Calu3 (cell line): ENCODE measurements around the gene GNPTG. TPM values are rescaled to one million over a fixed set of nuclear protein-coding genes. Genes with fewer than 3 reads are reported as not detected.

Source experiments
- BruUV-seq: library from RNA; stranded (reverse); fragments of 400-500 nt; replicated peaks from 2 replicates; lab custom pipeline; 2021; lab: Mats Ljungman, UMichigan
- CTCF ChIA-PET: fragments of 300-600 bp; sonication (Branson Sonifier 250); formaldehyde crosslinking; loops from one replicate; lab custom pipeline; 2022; ENCODE audit warnings: antibody characterized with exemption; lab: Charles Lee
- DNase-seq: peaks from one replicate; pipeline ENCODE4 v3.0.0; 2022
- H3K27ac Mint-ChIP-seq: one replicate; pipeline ENCODE4 v1.8.0; 2022; ENCODE audit warnings: mixed read lengths; ENCODE audit not compliant: unreplicated experiment
- H3K27me3 Mint-ChIP-seq: one replicate; pipeline ENCODE4 v1.8.0; 2022; ENCODE audit warnings: mixed read lengths; ENCODE audit not compliant: unreplicated experiment
- H3K36me3 Mint-ChIP-seq: one replicate; pipeline ENCODE4 v1.8.0; 2022; ENCODE audit warnings: mild to moderate bottlenecking, moderate library complexity, mixed read lengths; ENCODE audit not compliant: insufficient read depth, unreplicated experiment
- H3K4me1 Mint-ChIP-seq: one replicate; pipeline ENCODE4 v1.8.0; 2022; ENCODE audit warnings: mild to moderate bottlenecking, low read depth, mixed read lengths; ENCODE audit not compliant: unreplicated experiment
- H3K4me3 Mint-ChIP-seq: one replicate; pipeline ENCODE4 v1.8.0; 2022; ENCODE audit warnings: mild to moderate bottlenecking, low read depth, moderate library complexity, mixed read lengths; ENCODE audit not compliant: unreplicated experiment
- H3K9me3 Mint-ChIP-seq: one replicate; pipeline ENCODE4 v1.8.0; 2022; ENCODE audit warnings: low read depth, mixed read lengths; ENCODE audit not compliant: unreplicated experiment
- CTCF ChIP-seq: fragments of 200-600 bp; IDR thresholded peaks from one replicate; pipeline ENCODE4 v1.8.0; 2022; ENCODE audit warnings: antibody characterized with exemption; ENCODE audit not compliant: unreplicated experiment
- intact Hi-C: fragments of 100-400 bp; cut with micrococcal nuclease; formaldehyde crosslinking; loops from one replicate; pipeline ENCODE4 v1.10.0; 2022; ENCODE audit not compliant: unreplicated experiment
- total RNA-seq: library from RNA; stranded (reverse); gene quantifications from 2 replicates; pipeline ENCODE4 v1.2.3, GENCODE V29; 2022

GNPTG gene
- total RNA-seq, 1 experiment from 2014 or later = 63.9 TPM

GRCh38 chr16:1340730-1341494 is 10.8 kb upstream of the GNPTG start:
- Mint-ChIP-seq H3K9me3 (no peaks in the 10 kb centered on the region), H3K27ac (no peak overlapping the region), H3K27me3 (peaks cover 29% of the 10 kb centered on the region), H3K4me3 (no peak overlapping the region), H3K4me1 (peaks cover 13% of the 10 kb centered on the region), H3K36me3 (peaks cover 23% of the 10 kb centered on the region)
- CTCF ChIA-PET = no interaction called here
- TF ChIP-seq CTCF = no peak
- intact Hi-C loops = no loop called here
- BruUV-seq = no TSS peak
- no peak for DNase-seq

- CTCF ChIA-PET = interaction anchor here (1.0 to 1.2 kb wide), 2 partner anchors 9 to 22 kb away, joined by 4 to 14 read pairs; partner anchors contain the start of gene BAIAP3
- BruUV-seq = no TSS peak
- intact Hi-C loops = no loop called here
- Mint-ChIP-seq H3K4me1 (peaks cover 13% of the 10 kb centered on the region), H3K36me3 (peaks cover 27% of the 10 kb centered on the region), H3K27me3 (peaks cover 20% of the 10 kb centered on the region), H3K9me3 (no peaks in the 10 kb centered on the region), H3K27ac (no peak overlapping the region), H3K4me3 (peak overlapping the region; percentile 95)
- no peak for DNase-seq
- no peak for TF ChIP-seq CTCF
Measured at GRCh38 chr16:1341495-1342420, 10.0 kb upstream of the GNPTG start.

- Mint-ChIP-seq H3K27ac (peak overlapping the region; percentile 89), H3K9me3 (no peaks in the 10 kb centered on the region), H3K36me3 (peaks cover 38% of the 10 kb centered on the region), H3K27me3 (peaks cover 16% of the 10 kb centered on the region), H3K4me3 (peak overlapping the region; percentile 95), H3K4me1 (peaks cover 13% of the 10 kb centered on the region)
- no TSS peak for BruUV-seq
- DNase-seq = peak; percentile 99
- intact Hi-C loops = no loop called here
- CTCF ChIA-PET = interaction anchor here (0.6 to 1.2 kb wide), 8 partner anchors 10 to 528 kb away, joined by 3 to 14 read pairs (median 4); partner anchors contain the start of gene BAIAP3
- TF ChIP-seq CTCF = no peak
Measured at GRCh38 chr16:1342526-1343427, 9.0 kb upstream of the GNPTG start.
